Activated CD8-positive, alpha-beta memory T cell treated with anti-CD3 and anti-CD28 coated beads, Interleukin-2, amount 50 U/mL, for 24 hours (primary cell): ENCODE measurements around the gene C11orf58.

Experiments used
- DNase-seq: peaks from one replicate; pipeline ENCODE4 v3.0.0-alpha.2; 2020; ENCODE audit errors: extremely low read depth

C11orf58 gene

GRCh38 chr11:16738193-16738946 is at the start of gene C11orf58:
Gene C11orf58, plus strand, starts transcription at chr11:16738647. Its CDS starts 132 bp downstream, at chr11:16738779.
- DNase-seq: peak; percentile 87

- no peak for DNase-seq
These were observed 48.4 kb upstream of the C11orf58 start for GRCh38 chr11:16690086-16690485.

GRCh38 chr11:16703795-16704194 is 34.7 kb upstream of the C11orf58 start:
- DNase-seq: no peak

- DNase-seq: no peak
These were observed 24.9 kb upstream of the C11orf58 start for GRCh38 chr11:16713594-16713993.

- no peak for DNase-seq
These were observed 15.7 kb upstream of the C11orf58 start for GRCh38 chr11:16722581-16723344.

- DNase-seq: no peak
These were observed 10.6 kb upstream of the C11orf58 start for GRCh38 chr11:16727806-16728205.

GRCh38 chr11:16737818-16738192 is 642 bp upstream of the C11orf58 start:
- DNase-seq: no peak

- peak; percentile 1 for DNase-seq
These were observed 734 bp downstream of the C11orf58 start for GRCh38 chr11:16738947-16739815.

- no peak for DNase-seq
These were observed 3.0 kb downstream of the C11orf58 start for GRCh38 chr11:16741473-16741872.

- DNase-seq: no peak
These were observed 5.0 kb downstream of the C11orf58 start for GRCh38 chr11:16743478-16743877.

GRCh38 chr11:16744128-16744725 is 5.8 kb downstream of the C11orf58 start:
- DNase-seq: no peak

GRCh38 chr11:16745950-16746605 is 7.6 kb downstream of the C11orf58 start:
- DNase-seq: no peak

- DNase-seq: no peak
These were observed 10.6 kb downstream of the C11orf58 start for GRCh38 chr11:16749092-16749491.

GRCh38 chr11:16749666-16750065 is 11.2 kb downstream of the C11orf58 start:
- no peak for DNase-seq

- DNase-seq: no peak
These were observed 12.0 kb downstream of the C11orf58 start for GRCh38 chr11:16750417-16750816.

GRCh38 chr11:16758382-16759024 is 20.1 kb downstream of the C11orf58 start:
- DNase-seq: no peak

- DNase-seq: no peak
These were observed 21.5 kb downstream of the C11orf58 start for GRCh38 chr11:16759857-16760508.

- no peak for DNase-seq
These were observed 25.3 kb downstream of the C11orf58 start for GRCh38 chr11:16763746-16764145.

GRCh38 chr11:16764888-16765287 is 26.4 kb downstream of the C11orf58 start:
- no peak for DNase-seq

- DNase-seq: no peak
These were observed 28.7 kb downstream of the C11orf58 start for GRCh38 chr11:16767137-16767536.
